Fibroblast of skin of back (primary cell): ENCODE measurements around the gene GLCCI1. TPM values are rescaled to one million over a fixed set of nuclear protein-coding genes. Genes with fewer than 3 reads are reported as not detected.

Experiments used
- DNase-seq: peaks from one replicate; pipeline ENCODE4 v3.0.0-alpha.2; 2013
- polyA plus RNA-seq, 2 experiments: library from polyadenylated mRNA; unstranded; fragments of 120-200 nt; gene quantifications; one replicate each; pipeline ENCODE4 v1.2.1, GENCODE V29; 2013; ENCODE audit not compliant: insufficient read length in 2 of 2

Gene GLCCI1
- 5.5 TPM for polyA plus RNA-seq (2013, experiment 1 of 2; ENCODE audit: insufficient read length)
- polyA plus RNA-seq (2013, experiment 2 of 2; ENCODE audit: insufficient read length): 6.7 TPM

GRCh38 chr7:7968544-7969305 is at the start of gene GLCCI1:
TSS of gene GLCCI1 (plus strand) at chr7:7968796. CDS start at chr7:7969351, 555 bp downstream.
- peak; percentile 97 for DNase-seq

GRCh38 chr7:7919449-7919945 is 49.1 kb upstream of the GLCCI1 start:
- no peak for DNase-seq

GRCh38 chr7:7920056-7920455 is 48.5 kb upstream of the GLCCI1 start:
- DNase-seq: no peak

- no peak for DNase-seq
Observed at GRCh38 chr7:7920481-7920880, 48.1 kb upstream of the GLCCI1 start.

- no peak for DNase-seq
Observed at GRCh38 chr7:7921830-7922229, 46.8 kb upstream of the GLCCI1 start.

DNA sequence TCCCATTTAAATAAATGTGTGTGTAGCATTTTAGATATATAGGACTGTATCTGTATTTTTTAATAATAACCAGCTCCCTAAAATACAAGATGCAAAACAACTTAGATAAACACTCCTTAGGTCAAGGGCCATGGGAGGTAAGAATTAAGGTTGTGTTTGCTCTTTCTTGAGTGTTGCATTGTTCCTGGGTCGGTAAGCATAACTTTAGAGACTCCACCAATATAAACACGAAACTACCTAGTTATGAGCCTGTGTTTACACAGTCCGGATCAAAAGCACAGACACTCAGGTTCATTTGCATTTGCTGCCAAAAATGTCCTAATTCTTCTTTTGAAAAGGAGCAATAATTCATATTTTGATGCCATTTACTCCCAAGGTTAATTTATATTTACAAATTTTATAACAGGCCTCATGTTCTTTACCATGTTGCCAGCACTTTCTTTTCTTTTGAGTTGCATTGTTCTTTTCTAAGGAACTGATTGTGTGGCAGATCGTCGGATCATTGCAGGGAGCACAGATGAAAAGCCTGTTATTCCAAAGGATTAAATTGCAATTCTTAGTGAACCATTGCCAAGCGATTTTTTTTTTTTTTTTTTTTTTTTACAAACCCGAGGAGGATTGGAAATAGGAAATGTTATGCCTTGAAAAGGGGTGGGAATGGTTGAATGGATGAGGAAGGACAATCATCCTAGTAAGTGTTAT is 45.8 kb upstream of the GLCCI1 start:
- no peak for DNase-seq

DNA sequence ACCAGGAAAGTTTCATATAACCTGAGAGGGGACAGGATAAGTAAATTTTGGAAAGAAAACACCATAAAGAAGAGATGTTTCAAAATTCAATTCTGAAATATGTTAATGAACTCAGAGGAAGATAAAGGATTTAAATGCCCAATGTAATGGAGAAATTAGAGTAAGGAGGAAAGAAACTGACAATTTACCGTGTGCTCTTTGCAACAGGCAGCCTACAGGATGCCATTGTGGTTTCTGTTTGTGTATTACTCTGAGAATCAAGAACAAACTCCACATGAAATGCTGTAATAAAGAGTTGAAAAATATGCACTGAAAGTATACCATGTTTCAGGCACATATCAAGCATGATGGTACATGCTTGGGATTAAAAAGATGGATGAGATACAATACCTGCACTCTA is 44.8 kb upstream of the GLCCI1 start:
- DNase-seq: no peak

GRCh38 chr7:7924303-7924702 is 44.3 kb upstream of the GLCCI1 start:
- no peak for DNase-seq

- DNase-seq: no peak
Observed at GRCh38 chr7:7931626-7932025, 37.0 kb upstream of the GLCCI1 start.

DNA sequence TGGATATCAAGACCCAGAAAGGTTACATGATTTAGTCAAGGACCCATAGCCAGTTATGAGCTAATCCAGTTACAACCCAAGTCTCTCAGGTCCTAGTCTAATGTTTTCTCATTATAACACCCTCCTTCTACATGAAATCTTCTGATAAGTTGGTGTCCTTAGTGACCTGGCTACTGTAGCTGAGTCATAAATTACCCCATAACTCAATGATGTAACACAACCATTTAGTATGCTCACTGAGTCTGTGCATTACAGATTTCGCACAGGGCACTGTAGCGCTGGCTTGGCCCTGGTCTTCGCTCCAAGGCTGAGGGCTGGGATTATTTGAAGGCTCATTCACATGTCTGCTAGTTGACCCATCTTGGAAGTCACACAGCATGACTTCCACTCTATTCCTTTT is 36.0 kb upstream of the GLCCI1 start:
- no peak for DNase-seq

DNA sequence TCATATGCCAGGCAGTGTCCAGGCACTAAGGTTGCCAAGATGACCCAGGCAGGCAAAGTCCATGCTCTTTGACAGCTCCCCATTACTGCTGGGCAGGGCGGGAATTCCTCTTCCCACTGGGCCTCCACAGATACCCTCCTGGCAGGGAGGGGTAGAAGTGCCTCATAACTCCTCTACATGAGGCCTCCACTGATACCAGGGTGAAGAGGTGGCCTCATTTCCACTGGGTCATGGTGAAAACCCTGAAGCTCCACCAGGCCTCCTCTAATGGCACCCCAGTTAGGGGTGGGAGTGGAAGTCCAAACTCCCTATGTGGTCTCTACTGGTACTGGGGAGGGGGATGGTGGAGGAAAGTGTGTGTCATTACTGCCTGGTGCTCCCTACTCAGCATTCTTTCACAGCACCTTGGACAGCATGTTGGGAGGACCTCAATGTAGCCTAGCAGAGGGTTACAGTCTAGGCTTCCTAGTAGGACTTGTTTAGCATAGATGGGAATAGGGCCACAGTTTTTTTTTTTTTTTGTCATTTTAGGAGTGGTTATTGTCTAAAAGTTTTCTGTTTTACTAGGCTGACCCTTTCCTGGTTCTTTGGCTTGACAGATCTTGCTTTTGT is 34.6 kb upstream of the GLCCI1 start:
- DNase-seq: no peak

DNA sequence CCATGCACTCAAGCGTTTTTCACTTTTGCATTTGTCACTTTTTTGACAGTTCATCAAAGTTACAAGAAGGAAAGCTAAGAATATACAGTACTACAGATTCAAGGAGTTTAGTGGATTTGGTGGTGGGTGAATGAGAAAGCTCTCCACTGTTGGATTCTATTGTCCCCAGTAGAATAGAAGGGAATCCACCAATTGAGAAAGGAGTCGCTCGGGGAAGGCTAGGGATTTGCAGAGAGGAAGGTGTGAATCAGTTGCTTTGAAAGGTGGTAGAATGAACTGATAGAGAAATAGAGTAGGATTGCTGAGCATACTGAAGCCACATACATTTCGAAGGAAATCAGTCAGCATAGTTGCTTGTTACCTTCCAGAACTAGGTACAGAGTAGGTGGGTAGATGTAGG is 33.7 kb upstream of the GLCCI1 start:
- no peak for DNase-seq

DNA sequence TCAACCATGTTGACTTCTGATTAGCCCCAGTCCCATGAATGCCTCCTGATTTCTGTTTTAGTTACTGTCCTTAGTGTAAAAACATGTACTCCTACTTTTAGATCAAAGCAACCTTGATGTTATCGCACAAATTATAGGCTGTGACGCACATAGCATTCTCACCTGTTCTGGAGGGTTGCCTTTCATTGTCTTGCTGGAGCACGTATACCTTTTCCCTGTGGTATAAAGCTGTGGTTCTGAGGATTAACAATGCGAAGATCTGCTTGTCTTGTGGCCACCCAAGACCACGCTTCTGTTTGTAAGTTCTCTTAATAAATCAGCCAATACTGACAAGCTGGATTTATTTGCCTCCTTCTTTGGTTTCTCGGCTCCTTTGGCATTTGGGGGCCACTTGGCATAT is 30.1 kb upstream of the GLCCI1 start:
- no peak for DNase-seq

DNA sequence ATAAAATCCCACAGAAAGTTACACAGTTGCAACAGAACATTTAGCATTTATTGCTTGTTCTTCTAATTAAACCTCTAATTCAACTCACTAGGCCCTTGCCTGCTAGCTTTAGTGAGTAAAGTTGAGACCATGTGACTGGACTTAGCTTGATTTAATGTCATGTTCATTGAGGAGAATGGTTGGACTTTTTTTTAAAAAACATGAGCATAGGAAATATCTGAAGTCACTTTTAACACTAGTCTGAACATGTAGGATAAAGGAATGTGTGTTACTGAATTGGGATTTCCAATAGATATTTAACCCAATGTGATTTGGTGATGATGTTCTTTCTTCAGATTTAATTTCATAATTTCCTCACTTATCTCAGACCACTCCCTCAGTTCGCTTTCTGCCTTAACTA is 24.6 kb upstream of the GLCCI1 start:
- DNase-seq: no peak

DNA sequence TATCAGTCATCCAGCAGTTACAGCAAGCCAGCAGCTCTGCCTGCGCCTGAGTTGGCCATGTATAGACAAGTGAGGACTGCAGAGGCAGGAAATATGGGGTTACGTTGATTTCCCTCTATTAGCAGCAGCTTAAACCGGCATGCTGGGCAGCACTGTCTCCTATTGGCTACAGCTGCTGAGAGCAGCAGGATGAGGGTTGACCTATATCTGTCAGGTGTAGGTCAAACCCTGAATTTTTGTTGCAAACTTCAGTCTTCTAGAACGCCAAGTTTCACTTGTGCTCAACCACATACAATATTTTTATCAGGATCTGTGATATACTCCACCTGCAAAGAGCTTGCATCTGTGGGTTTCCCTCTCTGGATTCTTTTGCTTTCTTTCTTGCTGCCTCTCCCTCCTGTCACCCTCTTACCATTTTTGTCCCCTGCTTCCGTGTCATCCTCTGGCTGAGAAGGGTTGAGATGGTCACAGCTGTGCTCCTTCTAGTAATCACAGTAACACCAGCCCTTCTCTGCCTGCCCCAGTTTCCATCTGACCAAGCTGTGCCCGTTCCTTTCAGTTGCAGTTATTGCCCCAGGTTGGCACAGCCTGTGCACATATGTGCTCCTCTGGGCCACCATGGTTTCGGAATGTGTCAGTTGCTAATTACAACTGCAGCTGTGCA is 23.8 kb upstream of the GLCCI1 start:
- no peak for DNase-seq

- DNase-seq: no peak
Observed at GRCh38 chr7:7946486-7946885, 22.1 kb upstream of the GLCCI1 start.

DNA sequence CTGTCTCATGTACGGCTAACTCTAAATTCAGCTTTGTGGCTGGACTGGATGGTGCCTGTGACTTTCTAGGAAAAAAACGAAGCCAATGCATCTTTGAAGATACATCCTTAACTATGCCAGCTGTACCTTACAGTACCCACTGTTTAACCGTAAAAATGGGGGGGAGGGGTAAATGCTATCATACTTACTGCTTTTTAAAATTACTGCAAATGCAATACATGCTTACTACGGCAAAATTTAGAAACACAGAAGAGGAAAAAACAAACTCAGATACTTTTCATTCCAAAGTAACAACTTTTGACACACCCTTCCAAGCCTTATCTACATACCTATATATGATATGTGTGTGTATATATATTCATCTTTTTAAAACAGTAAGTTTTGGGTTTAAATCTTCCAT is 20.4 kb upstream of the GLCCI1 start:
- no peak for DNase-seq

GRCh38 chr7:7953806-7954205 is 14.8 kb upstream of the GLCCI1 start:
- peak; percentile 88 for DNase-seq

GRCh38 chr7:7956531-7957128 is 12.0 kb upstream of the GLCCI1 start:
- peak; percentile 86 for DNase-seq

GRCh38 chr7:7957513-7957912 is 11.1 kb upstream of the GLCCI1 start:
- no peak for DNase-seq

DNA sequence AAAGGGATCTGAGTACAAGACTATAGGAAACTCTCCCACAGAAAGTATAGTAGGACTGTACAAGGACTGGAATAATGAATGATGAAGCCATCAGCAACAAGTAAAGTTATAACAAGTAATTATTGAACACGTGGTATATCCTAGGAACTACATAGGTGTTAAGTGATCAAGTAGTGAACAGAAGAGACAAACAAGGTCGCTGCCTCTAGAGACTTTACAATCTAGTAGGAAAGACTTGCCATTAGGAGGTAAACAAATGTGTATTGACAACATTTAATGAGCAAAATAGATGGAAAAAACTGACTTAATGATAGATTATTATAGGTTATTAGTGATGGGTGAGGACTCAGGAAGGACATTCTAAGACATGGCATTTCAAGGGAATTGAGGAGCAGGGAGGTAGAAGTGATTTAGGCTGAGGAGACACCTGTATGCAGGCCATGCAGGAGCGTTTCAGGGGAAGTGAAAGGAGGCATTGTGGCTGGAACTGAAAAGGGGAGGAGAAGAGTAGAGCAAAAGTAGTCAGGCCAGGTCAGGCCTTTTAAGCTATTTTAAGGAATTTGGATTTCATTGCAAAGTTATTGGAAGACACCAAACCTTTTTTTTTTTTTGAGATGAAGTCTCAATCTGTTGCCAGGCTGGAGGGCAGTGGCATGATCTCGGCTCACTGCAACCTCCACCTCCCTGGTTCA is 8.5 kb upstream of the GLCCI1 start:
- no peak for DNase-seq

DNA sequence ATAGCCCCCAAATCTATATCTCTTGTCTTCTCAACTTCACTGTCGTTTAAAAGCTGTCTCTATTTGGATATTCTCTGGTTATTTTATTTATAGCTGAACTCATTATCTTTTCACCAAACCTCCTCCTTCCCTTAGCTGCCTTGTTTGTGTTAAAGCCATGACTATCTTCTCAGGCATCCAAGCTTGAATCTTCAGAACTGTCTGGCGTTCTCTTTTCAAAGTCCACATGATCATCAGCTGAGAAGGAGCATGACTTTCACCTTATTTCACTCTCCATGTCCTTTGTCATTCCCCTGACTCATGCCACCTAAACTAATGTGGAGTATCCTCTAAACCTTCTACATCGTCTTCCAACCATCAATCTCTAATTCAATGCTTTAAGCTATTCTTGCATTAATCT is 5.7 kb upstream of the GLCCI1 start:
- peak; percentile 87 for DNase-seq
